A549 (cell line): ENCODE measurements around the gene SH3GL2.

ENCODE experiments used
- ESRRA ChIP-seq: fragments of 150-350 bp; IDR thresholded peaks from 2 replicates; pipeline ENCODE4 v1.6.1; 2014; ENCODE audit warnings: mild to moderate bottlenecking, low read length, borderline replicate concordance
- POLR2A ChIP-seq: IDR thresholded peaks from 2 replicates; pipeline ENCODE4 v1.6.1; 2012; ENCODE audit warnings: mild to moderate bottlenecking, low read length
- TP53 ChIP-seq: fragments of 250-450 bp; sonication (Bioruptor Pico); IDR thresholded peaks from 2 replicates; pipeline ENCODE4 v1.5.0; 2021; ENCODE audit warnings: mild to moderate bottlenecking, moderate library complexity
- TF ChIP-seq, protein P1 (sequence below): fragments of >200 bp; sonication (Bioruptor Twin); formaldehyde crosslinking; IDR thresholded peaks from 3 replicates; pipeline ENCODE4 v1.5.1; 2016

DNA sequence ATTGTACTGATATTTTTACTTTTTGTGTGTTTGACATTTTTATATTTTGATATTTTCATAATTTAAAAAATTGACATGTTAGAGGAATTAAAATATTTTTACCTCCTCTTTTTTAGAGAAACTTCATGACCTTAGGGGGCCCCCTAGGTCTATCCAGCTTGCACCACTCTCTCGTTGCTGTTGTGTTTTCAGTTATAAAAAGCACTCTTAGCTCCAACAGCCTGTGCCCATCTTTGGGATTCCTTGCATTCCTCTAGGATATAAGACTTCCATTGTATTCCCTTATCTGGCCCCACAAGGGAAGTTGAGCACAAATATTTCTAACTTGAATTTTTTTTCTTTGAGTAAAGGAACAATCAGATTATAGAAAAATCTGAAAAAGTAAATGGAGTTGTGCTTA lies 245.3 kb downstream of the SH3GL2 start:
- TF ChIP-seq, protein P1, sequence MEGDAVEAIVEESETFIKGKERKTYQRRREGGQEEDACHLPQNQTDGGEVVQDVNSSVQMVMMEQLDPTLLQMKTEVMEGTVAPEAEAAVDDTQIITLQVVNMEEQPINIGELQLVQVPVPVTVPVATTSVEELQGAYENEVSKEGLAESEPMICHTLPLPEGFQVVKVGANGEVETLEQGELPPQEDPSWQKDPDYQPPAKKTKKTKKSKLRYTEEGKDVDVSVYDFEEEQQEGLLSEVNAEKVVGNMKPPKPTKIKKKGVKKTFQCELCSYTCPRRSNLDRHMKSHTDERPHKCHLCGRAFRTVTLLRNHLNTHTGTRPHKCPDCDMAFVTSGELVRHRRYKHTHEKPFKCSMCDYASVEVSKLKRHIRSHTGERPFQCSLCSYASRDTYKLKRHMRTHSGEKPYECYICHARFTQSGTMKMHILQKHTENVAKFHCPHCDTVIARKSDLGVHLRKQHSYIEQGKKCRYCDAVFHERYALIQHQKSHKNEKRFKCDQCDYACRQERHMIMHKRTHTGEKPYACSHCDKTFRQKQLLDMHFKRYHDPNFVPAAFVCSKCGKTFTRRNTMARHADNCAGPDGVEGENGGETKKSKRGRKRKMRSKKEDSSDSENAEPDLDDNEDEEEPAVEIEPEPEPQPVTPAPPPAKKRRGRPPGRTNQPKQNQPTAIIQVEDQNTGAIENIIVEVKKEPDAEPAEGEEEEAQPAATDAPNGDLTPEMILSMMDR = no peak
- TF ChIP-seq POLR2A = no peak
- no peak for TF ChIP-seq TP53
- TF ChIP-seq ESRRA = no peak
